Stimulated activated CD8-positive, alpha-beta memory T cell treated with anti-CD3 and anti-CD28 coated beads, Interleukin-7, amount 100 ng/mL, for 48 hours (primary cell): ENCODE results near the gene LCMT2.

ENCODE experiments used
- DNase-seq, 2 donors: peaks; one replicate each; pipeline ENCODE4 v3.0.0-alpha.2; 2020; ENCODE audit warnings: low read depth in 1 of 2; ENCODE audit errors: extremely low read depth in 1 of 2

LCMT2 gene

GRCh38 chr15:43276563-43277200 is 53.7 kb downstream of the LCMT2 start:
- DNase-seq = no peak

DNA sequence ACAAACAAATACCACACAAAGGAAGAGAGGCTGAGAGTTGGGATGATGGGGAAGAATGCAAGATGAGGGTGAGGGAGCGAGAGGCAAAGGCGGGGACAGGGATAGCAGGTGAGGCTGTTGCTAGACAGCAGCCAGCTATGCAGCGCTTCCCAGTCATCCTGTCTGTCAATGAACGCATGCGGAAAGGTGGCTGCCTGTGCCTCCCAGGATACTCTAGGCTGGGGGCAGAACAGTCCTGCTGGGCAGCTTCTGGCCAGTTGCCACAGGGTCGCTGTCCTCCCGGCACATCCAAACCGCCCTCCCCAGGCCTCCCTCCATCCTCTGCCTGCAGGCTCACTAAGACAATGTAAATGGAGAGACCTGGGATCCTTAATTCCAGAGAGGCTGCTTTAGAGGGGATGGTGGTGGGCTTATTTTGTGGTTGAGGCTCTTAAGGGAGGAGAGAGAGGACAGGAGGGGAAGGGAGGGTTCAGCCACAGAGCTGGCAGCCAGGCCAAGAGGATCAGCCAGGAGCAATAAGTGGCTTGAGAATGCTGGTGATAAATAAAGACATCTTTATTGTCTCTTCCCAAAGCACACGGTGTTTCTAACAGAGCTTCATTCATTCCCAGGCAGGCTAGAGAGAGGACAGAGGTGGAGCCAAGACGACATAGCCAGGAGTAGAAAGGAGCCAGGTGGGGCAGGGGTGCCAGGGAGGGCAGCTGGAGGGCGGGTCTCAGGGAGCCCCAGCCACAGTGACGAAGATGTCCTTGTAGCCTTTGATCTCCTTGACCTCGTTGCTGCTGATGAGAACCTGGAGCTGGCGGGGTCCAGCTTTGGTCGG is 54.4 kb downstream of the LCMT2 start:
- DNase-seq = no peak

DNA sequence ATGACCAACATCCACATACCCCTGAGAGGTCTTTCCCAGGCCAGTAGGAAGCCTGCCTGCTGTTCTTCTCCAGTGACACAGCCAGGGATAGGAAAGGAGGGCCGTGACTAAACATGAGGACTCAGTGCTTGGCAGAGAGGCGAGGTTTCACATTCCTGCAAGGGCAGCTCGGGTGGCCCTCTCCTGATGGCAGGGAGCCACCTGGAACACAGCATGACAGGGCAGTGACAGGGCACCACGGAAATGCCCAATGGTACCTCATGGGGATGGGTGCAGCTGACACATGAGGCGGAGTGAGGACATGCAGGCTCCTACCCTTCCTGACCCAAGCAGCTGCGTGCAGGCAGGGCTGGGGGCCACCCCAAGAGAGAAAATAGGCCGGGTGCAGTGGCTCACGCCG is 56.2 kb downstream of the LCMT2 start:
- DNase-seq = no peak
